NCI-H1694 treated with DMSO at 0.1 percent for 48 hours (cell line): Measurements from ENCODE around the gene DNAJC5.

Experiments
- DNase-seq: peaks from one replicate; lab custom pipeline; 2025; lab: John Stamatoyannopoulos, UW

The DNAJC5 gene

GRCh38 chr20:63884506-63885263 is 10.2 kb upstream of the DNAJC5 start:
- DNase-seq, result no peak

GRCh38 chr20:63885264-63886053 is 9.5 kb upstream of the DNAJC5 start:
- no peak for DNase-seq

GRCh38 chr20:63886054-63886419 is 8.9 kb upstream of the DNAJC5 start:
- no peak for DNase-seq

- no peak for DNase-seq
Observed at GRCh38 chr20:63886921-63887320, 8.0 kb upstream of the DNAJC5 start.

- no peak for DNase-seq
Observed at GRCh38 chr20:63889241-63890200, 5.4 kb upstream of the DNAJC5 start.

GRCh38 chr20:63890201-63890576 is 4.7 kb upstream of the DNAJC5 start:
- DNase-seq, result no peak

GRCh38 chr20:63890616-63891015 is 4.3 kb upstream of the DNAJC5 start:
- DNase-seq, result no peak

GRCh38 chr20:63891061-63892002 is 3.6 kb upstream of the DNAJC5 start:
- DNase-seq, result no peak

GRCh38 chr20:63892402-63892801 is 2.5 kb upstream of the DNAJC5 start:
- no peak for DNase-seq

- DNase-seq, result no peak
Observed at GRCh38 chr20:63893999-63894357, 948 bp upstream of the DNAJC5 start.

GRCh38 chr20:63895202-63895951 is 451 bp downstream of the DNAJC5 start:
- no peak for DNase-seq

- DNase-seq, result no peak
Observed at GRCh38 chr20:63895952-63896263, 982 bp downstream of the DNAJC5 start.

GRCh38 chr20:63896264-63897105 is 1.6 kb downstream of the DNAJC5 start:
- no peak for DNase-seq

- no peak for DNase-seq
Observed at GRCh38 chr20:63897978-63898561, 3.1 kb downstream of the DNAJC5 start.

- DNase-seq, result no peak
Observed at GRCh38 chr20:63898882-63899558, 4.1 kb downstream of the DNAJC5 start.

GRCh38 chr20:63900413-63900812 is 5.5 kb downstream of the DNAJC5 start:
- DNase-seq, result no peak

- DNase-seq, result no peak
Observed at GRCh38 chr20:63903796-63904561, 9.1 kb downstream of the DNAJC5 start.
